GM23338 (cell line): ENCODE measurements around the gene STXBP5L. TPM values are rescaled to one million over a fixed set of nuclear protein-coding genes. Genes with fewer than 3 reads are reported as not detected.

Experiments
- ATAC-seq: fragments of 200-7000 bp; cut with Tn5 transposase; 3 replicates; pipeline ENCODE4 v1.9.1; 2020
- DNase-seq: peaks from one replicate; pipeline ENCODE4 v3.0.0-alpha.2; 2015; ENCODE audit warnings: low spot score
- H2AFZ ChIP-seq: fragments of 200-600 bp; sonication (generic); 2 replicates; pipeline ENCODE4 v1.8.0; 2016; ENCODE audit warnings: antibody characterized with exemption, mild to moderate bottlenecking, moderate library complexity
- H3F3A ChIP-seq: fragments of 200-600 bp; sonication (generic); replicated peaks from 2 replicates; pipeline ENCODE4 v1.8.0; 2017; ENCODE audit warnings: antibody characterized with exemption, mixed run types, low read depth
- H3K27ac ChIP-seq: fragments of 200-600 bp; sonication (generic); 2 replicates; pipeline ENCODE4 v1.6.1; 2016; ENCODE audit warnings: low read depth
- H3K27me3 ChIP-seq: fragments of 200-600 bp; sonication (generic); 2 replicates; pipeline ENCODE4 v1.8.0; 2016; ENCODE audit warnings: mild to moderate bottlenecking, mixed run types, moderate library complexity; ENCODE audit not compliant: insufficient read depth
- H3K36me3 ChIP-seq: fragments of 200-600 bp; sonication (generic); 2 replicates; pipeline ENCODE4 v1.8.0; 2016; ENCODE audit warnings: mild to moderate bottlenecking; ENCODE audit not compliant: insufficient read depth
- H3K4me1 ChIP-seq: fragments of 200-600 bp; sonication (generic); 2 replicates; pipeline ENCODE4 v1.8.0; 2016; ENCODE audit warnings: mild to moderate bottlenecking, moderate library complexity; ENCODE audit not compliant: insufficient read depth
- H3K4me2 ChIP-seq: fragments of 200-600 bp; sonication (generic); 2 replicates; pipeline ENCODE4 v1.7.1; 2017; ENCODE audit warnings: mixed run types
- H3K4me3 ChIP-seq: fragments of 200-600 bp; sonication (generic); 2 replicates; pipeline ENCODE4 v1.6.1; 2016; ENCODE audit warnings: mixed run types
- H3K79me2 ChIP-seq: fragments of 200-600 bp; sonication (generic); replicated peaks from 2 replicates; pipeline ENCODE4 v1.8.0; 2017; ENCODE audit warnings: mild to moderate bottlenecking; ENCODE audit not compliant: insufficient read depth
- H3K9me2 ChIP-seq: fragments of 200-600 bp; sonication (generic); 2 replicates; pipeline ENCODE4 v1.8.0; 2017; ENCODE audit not compliant: insufficient read depth
- H4K20me1 ChIP-seq: fragments of 200-600 bp; sonication (generic); replicated peaks from 2 replicates; pipeline ENCODE4 v1.8.0; 2017; ENCODE audit warnings: mild to moderate bottlenecking; ENCODE audit not compliant: insufficient read depth
- H3K27ac Mint-ChIP-seq: 2 replicates; pipeline ENCODE4 v1.8.0; 2020; ENCODE audit warnings: inconsistent platforms, mild to moderate bottlenecking, moderate library complexity, mixed read lengths
- H3K27me3 Mint-ChIP-seq: 3 replicates; pipeline ENCODE4 v1.8.0; 2022; ENCODE audit warnings: low read depth, mild to moderate bottlenecking, moderate library complexity, mixed read lengths, inconsistent platforms; ENCODE audit not compliant: insufficient read depth, poor library complexity
- H3K36me3 Mint-ChIP-seq: 3 replicates; pipeline ENCODE4 v1.8.0; 2021; ENCODE audit warnings: low read depth, mild to moderate bottlenecking, inconsistent platforms, moderate library complexity, mixed read lengths
- H3K4me1 Mint-ChIP-seq: 3 replicates; pipeline ENCODE4 v1.8.0; 2020; ENCODE audit warnings: mild to moderate bottlenecking, inconsistent platforms, mixed read lengths
- H3K4me3 Mint-ChIP-seq: 3 replicates; pipeline ENCODE4 v1.8.0; 2021; ENCODE audit warnings: moderate library complexity, mild to moderate bottlenecking, inconsistent platforms, mixed read lengths
- H3K9me3 Mint-ChIP-seq: 3 replicates; pipeline ENCODE4 v1.8.0; 2020; ENCODE audit warnings: moderate library complexity, mild to moderate bottlenecking, inconsistent platforms, mixed read lengths
- CREB1 ChIP-seq: fragments of 250-450 bp; sonication (Bioruptor Pico); IDR thresholded peaks from 2 replicates; pipeline ENCODE4 v1.5.0; 2020; ENCODE audit warnings: low read depth, mild to moderate bottlenecking, moderate library complexity
- CTCF ChIP-seq, 2 experiments: fragments of 200-600 bp in 1 of 2; sonication (generic) in 1 of 2; conservative IDR thresholded peaks; 2 replicates each; pipeline versions ENCODE4 v1.5.1 to v1.6.1; 2016 to 2017; ENCODE audit warnings: antibody characterized with exemption in 2 of 2, low read depth in 2 of 2, mild to moderate bottlenecking in 2 of 2, moderate library complexity in 1 of 2
- ETS1 ChIP-seq: IDR thresholded peaks from 2 replicates; pipeline ENCODE4 v1.6.1; 2016; ENCODE audit warnings: antibody characterized with exemption
- EZH2 ChIP-seq: fragments of 200-600 bp; sonication (generic); IDR thresholded peaks from one replicate; pipeline ENCODE4 v1.8.0; 2017; ENCODE audit warnings: antibody characterized with exemption, mild to moderate bottlenecking, low read depth; ENCODE audit not compliant: unreplicated experiment
- JUNB ChIP-seq: IDR thresholded peaks from one replicate; pipeline ENCODE4 v1.6.1; 2016; ENCODE audit warnings: antibody characterized with exemption; ENCODE audit not compliant: unreplicated experiment
- NANOG ChIP-seq: IDR thresholded peaks from 2 replicates; pipeline ENCODE4 v1.6.1; 2016; ENCODE audit warnings: antibody characterized with exemption, borderline replicate concordance
- STAT1 ChIP-seq: IDR thresholded peaks from one replicate; pipeline ENCODE4 v1.6.1; 2016; ENCODE audit warnings: antibody characterized with exemption; ENCODE audit not compliant: unreplicated experiment
- polyA plus RNA-seq: library from polyadenylated mRNA; unstranded; fragments of >200 nt; fragmentation: Nextera tagmentation; extraction: Ambion mirVana; gene quantifications from 2 replicates; pipeline ENCODE4 v1.2.1, GENCODE V29; 2016
- total RNA-seq: library from RNA; depleted of rRNA; stranded (reverse); fragments of >200 nt; shearing (Covaris generic); gene quantifications from 2 replicates; pipeline ENCODE4 v1.2.3, GENCODE V29; 2014
- TF ChIP-seq, protein P1 (sequence below): IDR thresholded peaks from one replicate; pipeline ENCODE4 v1.6.1; 2018; ENCODE audit warnings: antibody characterized with exemption; ENCODE audit not compliant: unreplicated experiment
- TF ChIP-seq, protein P2 (sequence below): fragments of 250-450 bp; sonication (Bioruptor Pico); IDR thresholded peaks from 2 replicates; pipeline ENCODE4 v1.5.0; 2020; ENCODE audit warnings: mild to moderate bottlenecking, moderate library complexity

STXBP5L gene
- total and polyA plus RNA-seq, 2 experiments from 2014 or later, result 4.2 to 6.0 TPM

GRCh38 chr3:121436641-121437040 lies 528.6 kb downstream of the STXBP5L start:
- Mint-ChIP-seq H3K36me3 (peaks cover 37% of the 10 kb centered on the region; the same call in 2 of the 3 replicates), H3K27ac (no peak overlapping the region), H3K4me1 (no peaks in the 10 kb centered on the region), H3K27me3 (no peaks in the 10 kb centered on the region), H3K9me3 (no peaks in the 10 kb centered on the region), H3K4me3 (no peak overlapping the region)
- TF ChIP-seq NANOG (no peak), STAT1 (no peak), JUNB (no peak), CTCF (conservative IDR thresholded peaks at IDR 0.05; ENCODE audit: low read depth in 2 of 2) (no peak), CREB1 (CRISPR knock-in tag) (no peak), ETS1 (no peak), EZH2 (no peak)
- TF ChIP-seq, protein P1, sequence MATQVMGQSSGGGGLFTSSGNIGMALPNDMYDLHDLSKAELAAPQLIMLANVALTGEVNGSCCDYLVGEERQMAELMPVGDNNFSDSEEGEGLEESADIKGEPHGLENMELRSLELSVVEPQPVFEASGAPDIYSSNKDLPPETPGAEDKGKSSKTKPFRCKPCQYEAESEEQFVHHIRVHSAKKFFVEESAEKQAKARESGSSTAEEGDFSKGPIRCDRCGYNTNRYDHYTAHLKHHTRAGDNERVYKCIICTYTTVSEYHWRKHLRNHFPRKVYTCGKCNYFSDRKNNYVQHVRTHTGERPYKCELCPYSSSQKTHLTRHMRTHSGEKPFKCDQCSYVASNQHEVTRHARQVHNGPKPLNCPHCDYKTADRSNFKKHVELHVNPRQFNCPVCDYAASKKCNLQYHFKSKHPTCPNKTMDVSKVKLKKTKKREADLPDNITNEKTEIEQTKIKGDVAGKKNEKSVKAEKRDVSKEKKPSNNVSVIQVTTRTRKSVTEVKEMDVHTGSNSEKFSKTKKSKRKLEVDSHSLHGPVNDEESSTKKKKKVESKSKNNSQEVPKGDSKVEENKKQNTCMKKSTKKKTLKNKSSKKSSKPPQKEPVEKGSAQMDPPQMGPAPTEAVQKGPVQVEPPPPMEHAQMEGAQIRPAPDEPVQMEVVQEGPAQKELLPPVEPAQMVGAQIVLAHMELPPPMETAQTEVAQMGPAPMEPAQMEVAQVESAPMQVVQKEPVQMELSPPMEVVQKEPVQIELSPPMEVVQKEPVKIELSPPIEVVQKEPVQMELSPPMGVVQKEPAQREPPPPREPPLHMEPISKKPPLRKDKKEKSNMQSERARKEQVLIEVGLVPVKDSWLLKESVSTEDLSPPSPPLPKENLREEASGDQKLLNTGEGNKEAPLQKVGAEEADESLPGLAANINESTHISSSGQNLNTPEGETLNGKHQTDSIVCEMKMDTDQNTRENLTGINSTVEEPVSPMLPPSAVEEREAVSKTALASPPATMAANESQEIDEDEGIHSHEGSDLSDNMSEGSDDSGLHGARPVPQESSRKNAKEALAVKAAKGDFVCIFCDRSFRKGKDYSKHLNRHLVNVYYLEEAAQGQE, result no peak
- TF ChIP-seq, protein P2, sequence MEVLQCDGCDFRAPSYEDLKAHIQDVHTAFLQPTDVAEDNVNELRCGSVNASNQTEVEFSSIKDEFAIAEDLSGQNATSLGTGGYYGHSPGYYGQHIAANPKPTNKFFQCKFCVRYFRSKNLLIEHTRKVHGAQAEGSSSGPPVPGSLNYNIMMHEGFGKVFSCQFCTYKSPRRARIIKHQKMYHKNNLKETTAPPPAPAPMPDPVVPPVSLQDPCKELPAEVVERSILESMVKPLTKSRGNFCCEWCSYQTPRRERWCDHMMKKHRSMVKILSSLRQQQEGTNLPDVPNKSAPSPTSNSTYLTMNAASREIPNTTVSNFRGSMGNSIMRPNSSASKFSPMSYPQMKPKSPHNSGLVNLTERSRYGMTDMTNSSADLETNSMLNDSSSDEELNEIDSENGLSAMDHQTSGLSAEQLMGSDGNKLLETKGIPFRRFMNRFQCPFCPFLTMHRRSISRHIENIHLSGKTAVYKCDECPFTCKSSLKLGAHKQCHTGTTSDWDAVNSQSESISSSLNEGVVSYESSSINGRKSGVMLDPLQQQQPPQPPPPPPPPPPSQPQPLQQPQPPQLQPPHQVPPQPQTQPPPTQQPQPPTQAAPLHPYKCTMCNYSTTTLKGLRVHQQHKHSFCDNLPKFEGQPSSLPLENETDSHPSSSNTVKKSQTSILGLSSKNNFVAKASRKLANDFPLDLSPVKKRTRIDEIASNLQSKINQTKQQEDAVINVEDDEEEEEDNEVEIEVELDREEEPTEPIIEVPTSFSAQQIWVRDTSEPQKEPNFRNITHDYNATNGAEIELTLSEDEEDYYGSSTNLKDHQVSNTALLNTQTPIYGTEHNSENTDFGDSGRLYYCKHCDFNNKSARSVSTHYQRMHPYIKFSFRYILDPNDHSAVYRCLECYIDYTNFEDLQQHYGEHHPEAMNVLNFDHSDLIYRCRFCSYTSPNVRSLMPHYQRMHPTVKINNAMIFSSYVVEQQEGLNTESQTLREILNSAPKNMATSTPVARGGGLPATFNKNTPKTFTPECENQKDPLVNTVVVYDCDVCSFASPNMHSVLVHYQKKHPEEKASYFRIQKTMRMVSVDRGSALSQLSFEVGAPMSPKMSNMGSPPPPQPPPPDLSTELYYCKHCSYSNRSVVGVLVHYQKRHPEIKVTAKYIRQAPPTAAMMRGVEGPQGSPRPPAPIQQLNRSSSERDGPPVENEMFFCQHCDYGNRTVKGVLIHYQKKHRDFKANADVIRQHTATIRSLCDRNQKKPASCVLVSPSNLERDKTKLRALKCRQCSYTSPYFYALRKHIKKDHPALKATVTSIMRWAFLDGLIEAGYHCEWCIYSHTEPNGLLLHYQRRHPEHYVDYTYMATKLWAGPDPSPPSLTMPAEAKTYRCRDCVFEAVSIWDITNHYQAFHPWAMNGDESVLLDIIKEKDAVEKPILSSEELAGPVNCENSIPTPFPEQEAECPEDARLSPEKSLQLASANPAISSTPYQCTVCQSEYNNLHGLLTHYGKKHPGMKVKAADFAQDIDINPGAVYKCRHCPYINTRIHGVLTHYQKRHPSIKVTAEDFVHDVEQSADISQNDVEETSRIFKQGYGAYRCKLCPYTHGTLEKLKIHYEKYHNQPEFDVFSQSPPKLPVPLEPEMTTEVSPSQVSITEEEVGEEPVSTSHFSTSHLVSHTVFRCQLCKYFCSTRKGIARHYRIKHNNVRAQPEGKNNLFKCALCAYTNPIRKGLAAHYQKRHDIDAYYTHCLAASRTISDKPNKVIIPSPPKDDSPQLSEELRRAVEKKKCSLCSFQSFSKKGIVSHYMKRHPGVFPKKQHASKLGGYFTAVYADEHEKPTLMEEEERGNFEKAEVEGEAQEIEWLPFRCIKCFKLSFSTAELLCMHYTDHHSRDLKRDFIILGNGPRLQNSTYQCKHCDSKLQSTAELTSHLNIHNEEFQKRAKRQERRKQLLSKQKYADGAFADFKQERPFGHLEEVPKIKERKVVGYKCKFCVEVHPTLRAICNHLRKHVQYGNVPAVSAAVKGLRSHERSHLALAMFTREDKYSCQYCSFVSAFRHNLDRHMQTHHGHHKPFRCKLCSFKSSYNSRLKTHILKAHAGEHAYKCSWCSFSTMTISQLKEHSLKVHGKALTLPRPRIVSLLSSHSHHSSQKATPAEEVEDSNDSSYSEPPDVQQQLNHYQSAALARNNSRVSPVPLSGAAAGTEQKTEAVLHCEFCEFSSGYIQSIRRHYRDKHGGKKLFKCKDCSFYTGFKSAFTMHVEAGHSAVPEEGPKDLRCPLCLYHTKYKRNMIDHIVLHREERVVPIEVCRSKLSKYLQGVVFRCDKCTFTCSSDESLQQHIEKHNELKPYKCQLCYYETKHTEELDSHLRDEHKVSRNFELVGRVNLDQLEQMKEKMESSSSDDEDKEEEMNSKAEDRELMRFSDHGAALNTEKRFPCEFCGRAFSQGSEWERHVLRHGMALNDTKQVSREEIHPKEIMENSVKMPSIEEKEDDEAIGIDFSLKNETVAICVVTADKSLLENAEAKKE (CRISPR knock-in tag), result no peak
- Histone ChIP-seq H3K79me2 (no peaks in the 10 kb centered on the region), H3K36me3 (peaks cover 15% of the 10 kb centered on the region; the same call in 1 of the 2 replicates), H2AFZ (no peak overlapping the region), H3K27ac (no peak overlapping the region), H3K9me2 (no peaks in the 10 kb centered on the region), H3K4me3 (no peak overlapping the region), H3K27me3 (no peaks in the 10 kb centered on the region), H3K4me1 (no peaks in the 10 kb centered on the region), H3F3A (no peaks in the 10 kb centered on the region), H4K20me1 (no peaks in the 10 kb centered on the region), H3K4me2 (no peak overlapping the region)
- ATAC-seq (no peak), DNase-seq (no peak)
